T-helper 17 cell (primary cell): ENCODE measurements around the gene IL23R. TPM values are rescaled to one million over a fixed set of nuclear protein-coding genes. Genes with fewer than 3 reads are reported as not detected.

ENCODE experiments used
- ATAC-seq: fragments of 150-1000 bp; cut with Tn5 transposase; 2 replicates; pipeline ENCODE4 v1.10.0; 2021; ENCODE audit warnings: mild to moderate bottlenecking, moderate library complexity
- DNase-seq, 3 donors: peaks; one replicate each; pipeline versions ENCODE4 v3.0.0 to v3.0.0-alpha.2; 2020 to 2021
- H3K9me3 ChIP-seq: one replicate; pipeline ENCODE4 v1.7.0; 2013; ENCODE audit warnings: low read length, mild to moderate bottlenecking; ENCODE audit not compliant: control insufficient read depth, poor library complexity, severe bottlenecking
- H3K27ac Mint-ChIP-seq: one replicate; pipeline ENCODE4 v1.8.0; 2022; ENCODE audit warnings: mild to moderate bottlenecking, moderate library complexity, mixed read lengths
- H3K27me3 Mint-ChIP-seq: one replicate; pipeline ENCODE4 v1.8.0; 2022; ENCODE audit warnings: mixed read lengths
- H3K36me3 Mint-ChIP-seq: one replicate; pipeline ENCODE4 v1.8.0; 2022; ENCODE audit warnings: low read depth, mixed read lengths
- H3K4me1 Mint-ChIP-seq: one replicate; pipeline ENCODE4 v1.8.0; 2022; ENCODE audit warnings: mild to moderate bottlenecking, mixed read lengths
- H3K4me3 Mint-ChIP-seq: one replicate; pipeline ENCODE4 v1.8.0; 2022; ENCODE audit warnings: mild to moderate bottlenecking, moderate library complexity, mixed read lengths
- total RNA-seq, 4 donors: library from RNA in 2 of 4; stranded (reverse) in 2 of 4; gene quantifications; one replicate each; pipeline ENCODE4 v1.2.3 and lab custom pipeline; 2022 to 2026

The IL23R gene, protein sequence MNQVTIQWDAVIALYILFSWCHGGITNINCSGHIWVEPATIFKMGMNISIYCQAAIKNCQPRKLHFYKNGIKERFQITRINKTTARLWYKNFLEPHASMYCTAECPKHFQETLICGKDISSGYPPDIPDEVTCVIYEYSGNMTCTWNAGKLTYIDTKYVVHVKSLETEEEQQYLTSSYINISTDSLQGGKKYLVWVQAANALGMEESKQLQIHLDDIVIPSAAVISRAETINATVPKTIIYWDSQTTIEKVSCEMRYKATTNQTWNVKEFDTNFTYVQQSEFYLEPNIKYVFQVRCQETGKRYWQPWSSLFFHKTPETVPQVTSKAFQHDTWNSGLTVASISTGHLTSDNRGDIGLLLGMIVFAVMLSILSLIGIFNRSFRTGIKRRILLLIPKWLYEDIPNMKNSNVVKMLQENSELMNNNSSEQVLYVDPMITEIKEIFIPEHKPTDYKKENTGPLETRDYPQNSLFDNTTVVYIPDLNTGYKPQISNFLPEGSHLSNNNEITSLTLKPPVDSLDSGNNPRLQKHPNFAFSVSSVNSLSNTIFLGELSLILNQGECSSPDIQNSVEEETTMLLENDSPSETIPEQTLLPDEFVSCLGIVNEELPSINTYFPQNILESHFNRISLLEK
- total RNA-seq (1 to 10 TPM; 2.4 to 2.8 TPM), total RNA-seq (lab: John Stamatoyannopoulos, UW) (1.4 to 2.4 reads per million in 2 donors)

- no peaks in the 10 kb centered on the region for H3K9me3 ChIP-seq
- ATAC-seq = peak; percentile 73
- Mint-ChIP-seq H3K27ac (peak within 1 kb of the TSS; percentile 90), H3K36me3 (peaks cover 4% of the 10 kb centered on the region), H3K4me1 (peaks cover 30% of the 10 kb centered on the region), H3K27me3 (peaks cover 5% of the 10 kb centered on the region), H3K4me3 (peak within 1 kb of the TSS; percentile 86)
- peak; percentile 20 to 37 (median 21) for DNase-seq
Measured at GRCh38 chr1:67166196-67166595, at the start of gene IL23R. TSS of gene IL23R (plus strand) at chr1:67166454. CDS start at chr1:67168121, 1,667 bp downstream.

- H3K9me3 ChIP-seq = no peaks in the 10 kb centered on the region
- peaks cover 2% of the 10 kb centered on the region for H3K4me1 Mint-ChIP-seq
- DNase-seq = no peak
- H3K27ac Mint-ChIP-seq = no peak overlapping the region
- no peak overlapping the region for H3K4me3 Mint-ChIP-seq
- no peaks in the 10 kb centered on the region for H3K36me3 Mint-ChIP-seq
- ATAC-seq = no peak
- H3K27me3 Mint-ChIP-seq = no peaks in the 10 kb centered on the region
Measured at GRCh38 chr1:67118191-67118590, 48.1 kb upstream of the IL23R start.

DNA sequence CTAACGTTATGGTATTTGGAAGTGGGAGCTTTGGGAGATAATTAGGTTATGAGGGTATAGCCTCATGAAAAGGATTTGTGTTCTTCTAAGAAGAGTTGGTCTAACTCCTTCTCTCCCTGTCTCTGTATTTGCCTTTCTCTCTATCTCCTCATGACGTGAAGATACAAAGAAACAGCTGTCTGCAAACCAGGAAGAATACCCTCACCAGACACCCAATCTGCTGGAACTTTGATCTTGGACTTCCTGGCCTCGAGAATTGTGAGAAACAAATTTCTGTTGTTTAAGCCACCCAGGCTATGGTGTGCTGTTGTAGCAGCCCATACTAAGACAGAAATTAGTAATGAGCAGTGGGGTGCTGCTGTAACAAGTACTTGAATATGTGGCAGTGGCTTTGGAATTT lies 47.6 kb upstream of the IL23R start:
- no peak for DNase-seq

DNA sequence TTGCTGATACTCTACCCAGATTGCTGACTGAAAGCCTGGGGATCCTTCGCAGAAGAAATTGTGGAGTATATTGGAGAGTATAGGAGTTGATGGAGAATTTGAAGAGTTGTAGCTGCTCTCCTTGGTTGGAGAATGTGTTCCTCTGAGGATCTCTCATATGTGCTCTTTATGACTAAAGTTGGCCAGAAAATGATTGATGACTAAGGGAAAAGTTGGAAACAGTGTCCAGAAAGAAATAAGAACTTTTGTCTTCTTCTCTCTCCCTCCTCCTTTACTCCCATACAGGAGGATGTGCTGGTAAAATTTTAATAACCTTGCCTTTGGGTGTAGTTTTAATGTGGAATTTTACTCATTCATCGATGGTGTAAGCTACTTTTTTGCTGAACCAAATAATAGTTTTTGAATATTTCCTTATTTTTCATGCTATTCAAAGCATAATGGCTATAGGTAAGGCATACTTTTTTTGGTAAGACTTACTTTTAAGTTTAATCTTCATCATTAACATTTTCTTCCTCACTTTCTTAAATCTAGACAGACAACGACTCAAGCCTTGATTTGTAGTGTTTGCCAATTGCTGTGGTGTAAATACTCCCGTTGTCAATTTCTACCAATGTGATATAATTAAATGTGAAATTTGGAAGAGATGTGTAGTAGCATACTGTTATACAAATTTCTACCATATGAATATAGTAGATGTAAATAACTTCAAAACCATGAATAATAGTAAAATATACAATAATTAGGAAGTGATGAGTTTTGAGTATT lies 45.2 kb upstream of the IL23R start:
- H3K9me3 ChIP-seq = no peaks in the 10 kb centered on the region
- H3K4me1 Mint-ChIP-seq = peaks cover 2% of the 10 kb centered on the region
- no peak overlapping the region for H3K27ac Mint-ChIP-seq
- H3K36me3 Mint-ChIP-seq = no peaks in the 10 kb centered on the region
- no peak overlapping the region for H3K4me3 Mint-ChIP-seq
- no peaks in the 10 kb centered on the region for H3K27me3 Mint-ChIP-seq
- DNase-seq = no peak
- no peak for ATAC-seq

More for the DNA sequence above, 47.6 kb upstream of the IL23R start:
- no peaks in the 10 kb centered on the region for H3K27me3 Mint-ChIP-seq
- H3K27ac Mint-ChIP-seq = no peak overlapping the region
- H3K4me1 Mint-ChIP-seq = peaks cover 2% of the 10 kb centered on the region
- no peaks in the 10 kb centered on the region for H3K9me3 ChIP-seq
- no peaks in the 10 kb centered on the region for H3K36me3 Mint-ChIP-seq
- no peak overlapping the region for H3K4me3 Mint-ChIP-seq
- no peak for ATAC-seq

- H3K9me3 ChIP-seq = no peaks in the 10 kb centered on the region
- H3K27me3 Mint-ChIP-seq = no peaks in the 10 kb centered on the region
- peaks cover 2% of the 10 kb centered on the region for H3K4me1 Mint-ChIP-seq
- no peak overlapping the region for H3K4me3 Mint-ChIP-seq
- DNase-seq (no peak), ATAC-seq (no peak)
- no peak overlapping the region for H3K27ac Mint-ChIP-seq
- H3K36me3 Mint-ChIP-seq = no peaks in the 10 kb centered on the region
Measured at GRCh38 chr1:67124455-67124854, 41.8 kb upstream of the IL23R start.

DNA sequence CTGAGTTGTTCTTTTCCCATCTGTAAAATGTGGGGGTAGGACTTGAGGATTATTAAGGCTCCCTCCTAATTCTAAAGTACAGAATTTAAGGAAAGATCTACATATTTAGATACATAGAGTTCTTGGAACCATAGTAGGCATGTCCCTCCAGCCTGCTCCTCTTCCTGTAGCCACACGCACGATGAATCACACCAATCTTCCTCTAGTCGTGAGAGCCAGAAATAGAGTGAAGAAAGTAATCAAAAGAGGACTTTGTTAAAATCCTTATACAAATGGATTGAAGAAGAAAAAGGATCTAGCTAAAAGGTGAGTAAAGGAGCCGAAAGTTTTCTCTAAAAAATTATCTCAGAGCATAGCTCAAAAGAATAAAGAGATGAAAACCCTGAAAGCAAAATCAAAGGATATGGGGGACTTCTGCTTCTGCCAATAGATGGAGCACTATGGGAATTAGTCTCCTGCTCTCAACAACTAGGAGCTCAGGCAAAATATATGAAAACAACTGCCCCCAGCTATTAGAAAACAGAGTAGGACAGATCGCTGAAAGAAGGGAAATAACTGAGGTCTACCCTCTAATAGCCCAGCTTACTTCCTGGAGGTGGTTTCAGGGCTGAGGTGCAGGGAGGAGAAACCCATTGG lies 40.0 kb upstream of the IL23R start:
- ATAC-seq (no peak), DNase-seq (no peak)
- H3K27me3 Mint-ChIP-seq = no peaks in the 10 kb centered on the region
- no peaks in the 10 kb centered on the region for H3K4me1 Mint-ChIP-seq
- H3K4me3 Mint-ChIP-seq = no peak overlapping the region
- H3K9me3 ChIP-seq = no peaks in the 10 kb centered on the region
- H3K27ac Mint-ChIP-seq = no peak overlapping the region
- H3K36me3 Mint-ChIP-seq = no peaks in the 10 kb centered on the region

- Mint-ChIP-seq H3K36me3 (no peaks in the 10 kb centered on the region), H3K27me3 (no peaks in the 10 kb centered on the region), H3K27ac (no peak overlapping the region), H3K4me1 (no peaks in the 10 kb centered on the region), H3K4me3 (no peak overlapping the region)
- DNase-seq = no peak
- no peak for ATAC-seq
- H3K9me3 ChIP-seq = no peaks in the 10 kb centered on the region
Measured at GRCh38 chr1:67126974-67127373, 39.3 kb upstream of the IL23R start.

- ATAC-seq (no peak), DNase-seq (no peak)
- Mint-ChIP-seq H3K27ac (no peak overlapping the region), H3K27me3 (peaks cover 12% of the 10 kb centered on the region), H3K4me3 (no peak overlapping the region), H3K4me1 (peaks cover 4% of the 10 kb centered on the region), H3K36me3 (no peaks in the 10 kb centered on the region)
- no peaks in the 10 kb centered on the region for H3K9me3 ChIP-seq
Measured at GRCh38 chr1:67130673-67131072, 35.6 kb upstream of the IL23R start.

DNA sequence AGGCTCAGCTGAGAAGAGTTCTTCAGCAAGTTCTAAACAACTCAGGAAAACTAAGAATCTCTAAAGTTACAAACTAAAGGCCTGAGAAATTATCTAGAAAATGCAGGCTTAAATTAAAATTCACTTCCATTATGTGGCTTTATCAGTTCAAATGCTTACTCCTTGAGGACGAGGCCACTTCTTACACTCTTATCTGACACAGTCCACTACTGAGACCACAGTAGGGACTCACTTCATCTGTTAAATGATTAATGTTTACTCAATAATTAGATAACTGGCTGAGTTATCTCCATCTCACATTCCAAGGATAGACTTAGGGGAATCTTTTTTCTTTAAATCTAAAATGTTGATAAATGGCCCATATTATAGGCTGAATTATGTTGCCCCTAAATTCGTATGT lies 33.1 kb upstream of the IL23R start:
- Mint-ChIP-seq H3K4me3 (no peak overlapping the region), H3K27me3 (peaks cover 14% of the 10 kb centered on the region), H3K27ac (no peak overlapping the region), H3K4me1 (peaks cover 4% of the 10 kb centered on the region), H3K36me3 (no peaks in the 10 kb centered on the region)
- ATAC-seq = no peak
- DNase-seq = no peak
- no peaks in the 10 kb centered on the region for H3K9me3 ChIP-seq

DNA sequence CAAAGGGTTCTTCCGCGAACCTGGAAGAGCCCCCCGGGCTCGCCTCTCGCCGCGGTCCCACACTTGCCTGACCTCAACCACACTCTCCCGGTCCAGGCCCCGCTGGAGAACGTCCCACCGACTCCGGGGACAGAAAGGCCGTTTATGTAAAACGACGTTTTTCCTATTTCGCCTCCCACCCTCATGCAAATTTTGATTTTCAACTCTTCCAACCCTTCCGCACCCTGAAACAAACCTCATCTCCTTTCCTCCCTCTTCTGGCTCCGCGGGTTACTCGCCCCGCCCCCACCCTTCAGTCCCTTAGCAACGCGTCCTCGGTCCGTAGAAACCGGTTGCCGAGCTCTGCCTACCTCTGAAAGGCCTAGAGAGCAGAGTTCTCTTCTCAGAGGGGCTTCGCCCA lies 31.6 kb upstream of the IL23R start, which contains the start of gene C1orf141:
Gene C1orf141 (minus strand): TSS at position 276 of the 400 bp plus-strand sequence. CDS start 7,730 bp downstream, outside the sequence.
- ATAC-seq (peak; percentile 50), DNase-seq (no peak)
- peaks cover 4% of the 10 kb centered on the region for H3K4me1 Mint-ChIP-seq
- H3K27ac Mint-ChIP-seq = peak within 1 kb of the TSS; percentile 72
- peaks cover 2% of the 10 kb centered on the region for H3K36me3 Mint-ChIP-seq
- peak within 1 kb of the TSS; percentile 49 for H3K4me3 Mint-ChIP-seq
- H3K9me3 ChIP-seq = no peaks in the 10 kb centered on the region
- H3K27me3 Mint-ChIP-seq = peaks cover 21% of the 10 kb centered on the region

GRCh38 chr1:67135354-67135753 lies 30.9 kb upstream of the IL23R start:
- DNase-seq (no peak), ATAC-seq (no peak)
- H3K4me1 Mint-ChIP-seq = peaks cover 4% of the 10 kb centered on the region
- peaks cover 21% of the 10 kb centered on the region for H3K27me3 Mint-ChIP-seq
- peaks cover 2% of the 10 kb centered on the region for H3K36me3 Mint-ChIP-seq
- H3K9me3 ChIP-seq = no peaks in the 10 kb centered on the region
- no peak overlapping the region for H3K4me3 Mint-ChIP-seq
- H3K27ac Mint-ChIP-seq = no peak overlapping the region

DNA sequence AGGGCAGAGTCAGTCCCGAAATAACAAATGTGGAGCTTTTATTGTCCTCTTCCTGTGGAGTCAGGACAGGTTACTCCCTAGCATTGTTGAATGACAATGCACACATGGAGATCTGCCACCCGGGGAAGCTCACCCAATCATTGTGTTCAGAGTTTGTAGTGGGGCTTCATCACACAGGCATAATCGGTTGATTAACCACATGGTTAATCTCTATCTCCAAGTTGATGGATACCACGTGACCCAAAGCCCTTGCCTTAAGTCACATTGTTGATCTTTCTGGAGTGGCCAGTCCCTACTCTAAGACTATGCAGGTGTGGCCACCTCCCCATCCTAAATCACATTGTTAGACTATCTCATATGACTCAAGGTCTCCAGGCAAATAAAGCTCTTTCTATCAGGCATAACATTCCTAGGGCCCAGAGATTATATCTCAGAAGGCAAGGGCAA lies 28.9 kb upstream of the IL23R start:
- Mint-ChIP-seq H3K4me3 (no peak overlapping the region), H3K27me3 (peaks cover 21% of the 10 kb centered on the region), H3K36me3 (peaks cover 2% of the 10 kb centered on the region), H3K4me1 (peaks cover 4% of the 10 kb centered on the region), H3K27ac (no peak overlapping the region)
- no peak for ATAC-seq
- H3K9me3 ChIP-seq = no peaks in the 10 kb centered on the region
- DNase-seq = no peak
